ENCODE data around the gene KCNQ4. TPM values are rescaled to one million over a fixed set of nuclear protein-coding genes. Genes with fewer than 3 reads are reported as not detected.

The KCNQ4 gene
- total and polyA plus RNA-seq, 2 donors (not counting 1 experiment from before 2014, with no cell fraction given), result 0.16 to 0.20 TPM

- ChIA-PET POLR2A (no interaction called here), CTCF (interaction anchor here (1.4 to 6.7 kb wide), 3 partner anchors 10 to 611 kb away, joined by 3 to 40 read pairs (median 7); no protein-coding TSS in a partner anchor)
- Mint-ChIP-seq H3K9me3 (ENCODE audit: insufficient read depth) (no peaks in the 10 kb centered on the region), H3K27ac (no peak overlapping the region), H3K4me3 (no peak overlapping the region), H3K27me3 (no peaks in the 10 kb centered on the region), H3K4me1 (peaks cover 9% of the 10 kb centered on the region)
- no peak overlapping the region for H3K4me3 ChIP-seq (ENCODE audit: control extremely low read depth in 1 of 5, extremely low read depth in 1 of 5, insufficient read depth in 1 of 5, low read depth in 2 of 5, low read length in 4 of 5)
- peaks cover 28% of the 10 kb centered on the region for H4K20me1 ChIP-seq (ENCODE audit: control insufficient read depth, insufficient read depth, low read length, poor library complexity, severe bottlenecking)
- H3K36me3 ChIP-seq (replicated peaks in 1 of 2; ENCODE audit: control extremely low read depth in 1 of 2, control insufficient read depth in 1 of 2, extremely low read depth in 1 of 2, insufficient read depth in 2 of 2, low read length in 1 of 2), result peaks cover 6 to 88% of the 10 kb centered on the region in 2 experiments
- H3K4me2 ChIP-seq (replicated peaks; ENCODE audit: low read depth, low read length, poor library complexity, severe bottlenecking), result no peak overlapping the region
- H3K79me2 ChIP-seq (ENCODE audit: control insufficient read depth, insufficient read depth, low read length), result peaks cover 12% of the 10 kb centered on the region
- 85% methylated on average over 3 of the region's 4 CpGs for WGBS (ENCODE audit: insufficient coverage)
- DNase-seq, result no peak
- intact Hi-C loops (cut with micrococcal nuclease), result no loop called here
- no peak overlapping the region for H2AFZ ChIP-seq (ENCODE audit: insufficient read depth, low read depth, low read length, poor library complexity, severe bottlenecking)
- no peaks in the 10 kb centered on the region for H3K27me3 ChIP-seq (replicated peaks in 1 of 4; ENCODE audit: control extremely low read depth in 1 of 4, control insufficient read depth in 3 of 4, insufficient read depth in 4 of 4, low read length in 3 of 4)
- no peaks in the 10 kb centered on the region for H3K9me3 ChIP-seq (ENCODE audit: control extremely low read depth in 1 of 3, control insufficient read depth in 2 of 3, insufficient read depth in 1 of 3, low read length in 2 of 3)
- TF ChIP-seq CTCF (IDR thresholded peaks at IDR 0.05), result no peak
- no peak for TF ChIP-seq EZH2 (IDR thresholded peaks at IDR 0.05; ENCODE audit: borderline replicate concordance, insufficient read depth, low read depth, low read length, poor library complexity, severe bottlenecking)
- H3K9ac ChIP-seq (ENCODE audit: low read length), result no peak overlapping the region
- no peaks in the 10 kb centered on the region for H3K4me1 ChIP-seq (ENCODE audit: control insufficient read depth in 2 of 2, insufficient read depth in 2 of 2, low read length in 2 of 2)
- ATAC-seq (ENCODE audit: low read depth), result no peak
- no peak overlapping the region for H3K27ac ChIP-seq (ENCODE audit: low read length in 2 of 2)
These were observed 28.5 kb upstream of the KCNQ4 start for GRCh38 chr1:40755067-40755466.

- no peak for DNase-seq
- ATAC-seq (ENCODE audit: low read depth), result no peak
These were observed 27.1 kb upstream of the KCNQ4 start for GRCh38 chr1:40756523-40756922.

More at GRCh38 chr1:40756523-40756922, 27.1 kb upstream of the KCNQ4 start:
- Histone ChIP-seq H3K27me3 (replicated peaks in 1 of 4; ENCODE audit: control extremely low read depth in 1 of 4, control insufficient read depth in 3 of 4, insufficient read depth in 4 of 4, low read length in 3 of 4) (no peaks in the 10 kb centered on the region), H3K4me1 (ENCODE audit: control insufficient read depth in 2 of 2, insufficient read depth in 2 of 2, low read length in 2 of 2) (peaks cover 0 to 4% of the 10 kb centered on the region in 2 donors), H3K9me3 (ENCODE audit: control extremely low read depth in 1 of 3, control insufficient read depth in 2 of 3, insufficient read depth in 1 of 3, low read length in 2 of 3) (no peaks in the 10 kb centered on the region), H3K79me2 (ENCODE audit: control insufficient read depth, insufficient read depth, low read length) (peaks cover 6% of the 10 kb centered on the region), H4K20me1 (ENCODE audit: control insufficient read depth, insufficient read depth, low read length, poor library complexity, severe bottlenecking) (peaks cover 28% of the 10 kb centered on the region), H2AFZ (ENCODE audit: insufficient read depth, low read depth, low read length, poor library complexity, severe bottlenecking) (no peak overlapping the region), H3K4me2 (replicated peaks; ENCODE audit: low read depth, low read length, poor library complexity, severe bottlenecking) (no peak overlapping the region), H3K36me3 (replicated peaks in 1 of 2; ENCODE audit: control extremely low read depth in 1 of 2, control insufficient read depth in 1 of 2, extremely low read depth in 1 of 2, insufficient read depth in 2 of 2, low read length in 1 of 2) (peaks cover 2 to 91% of the 10 kb centered on the region in 2 experiments), H3K9ac (ENCODE audit: low read length) (no peak overlapping the region), H3K4me3 (ENCODE audit: control extremely low read depth in 1 of 5, extremely low read depth in 1 of 5, insufficient read depth in 1 of 5, low read depth in 2 of 5, low read length in 4 of 5) (no peak overlapping the region), H3K27ac (ENCODE audit: low read length in 2 of 2) (no peak overlapping the region)
- WGBS (ENCODE audit: insufficient coverage), result 100% methylated on average over 2 of the region's 3 CpGs
- CTCF ChIA-PET, result interaction anchor here (2.0 to 6.7 kb wide), 2 partner anchors 8 to 17 kb away, joined by 7 to 40 read pairs; no protein-coding TSS in a partner anchor
- Mint-ChIP-seq H3K4me3 (no peak overlapping the region), H3K4me1 (peaks cover 16% of the 10 kb centered on the region), H3K9me3 (ENCODE audit: insufficient read depth) (no peaks in the 10 kb centered on the region), H3K27me3 (no peaks in the 10 kb centered on the region), H3K27ac (no peak overlapping the region)
- TF ChIP-seq CTCF (IDR thresholded peaks at IDR 0.05) (no peak), EZH2 (IDR thresholded peaks at IDR 0.05; ENCODE audit: borderline replicate concordance, insufficient read depth, low read depth, low read length, poor library complexity, severe bottlenecking) (no peak)
- intact Hi-C loops (cut with micrococcal nuclease), result no loop called here
- POLR2A ChIA-PET, result no interaction called here

All from B cell (primary cell).